Kidney epithelial cell (primary cell): ENCODE measurements around the gene AFG1L. TPM values are rescaled to one million over a fixed set of nuclear protein-coding genes. Genes with fewer than 3 reads are reported as not detected.

Source experiments
- DNase-seq: peaks from one replicate; pipeline ENCODE4 v3.0.0-alpha.2; 2010; ENCODE audit warnings: low read depth
- H3K27me3 ChIP-seq: 2 replicates; pipeline ENCODE4 v1.6.0; 2011; ENCODE audit warnings: low read length; ENCODE audit not compliant: control insufficient read depth, insufficient read depth
- H3K36me3 ChIP-seq: 2 replicates; pipeline ENCODE4 v1.5.1; 2011; ENCODE audit warnings: low read length; ENCODE audit not compliant: control insufficient read depth, insufficient read depth
- H3K4me3 ChIP-seq: 2 replicates; pipeline ENCODE4 v1.5.1; 2011; ENCODE audit warnings: low read depth, mild to moderate bottlenecking, control low read depth, low read length
- CTCF ChIP-seq: IDR thresholded peaks from 2 replicates; pipeline ENCODE4 v1.5.1; 2011; ENCODE audit warnings: mild to moderate bottlenecking, moderate library complexity, low read length, control low read depth, inconsistent platforms; ENCODE audit not compliant: insufficient read depth, poor library complexity, severe bottlenecking
- total RNA-seq: library from RNA; depleted of rRNA; stranded (reverse); fragments of >200 nt; gene quantifications from 2 replicates; pipeline ENCODE4 v1.2.3, GENCODE V29; 2015

The AFG1L gene
- total RNA-seq, 1 donor from 2014 or later: 3.6 TPM

GRCh38 chr6:108421366-108421765 lies 126.5 kb downstream of the AFG1L start:
- H3K36me3 ChIP-seq: no peaks in the 10 kb centered on the region
- H3K27me3 ChIP-seq: no peaks in the 10 kb centered on the region
- H3K4me3 ChIP-seq: no peak overlapping the region
- TF ChIP-seq CTCF: no peak
- DNase-seq: no peak

GRCh38 chr6:108423982-108424705 lies 129.3 kb downstream of the AFG1L start:
- no peak for TF ChIP-seq CTCF
- DNase-seq: no peak
- no peaks in the 10 kb centered on the region for H3K36me3 ChIP-seq

GRCh38 chr6:108425428-108425827 lies 130.6 kb downstream of the AFG1L start:
- DNase-seq: no peak
- no peak for TF ChIP-seq CTCF
- Histone ChIP-seq H3K27me3 (no peaks in the 10 kb centered on the region), H3K36me3 (no peaks in the 10 kb centered on the region), H3K4me3 (no peak overlapping the region)

More at GRCh38 chr6:108423982-108424705, 129.3 kb downstream of the AFG1L start:
- Histone ChIP-seq H3K4me3 (no peak overlapping the region), H3K27me3 (no peaks in the 10 kb centered on the region)

DNA sequence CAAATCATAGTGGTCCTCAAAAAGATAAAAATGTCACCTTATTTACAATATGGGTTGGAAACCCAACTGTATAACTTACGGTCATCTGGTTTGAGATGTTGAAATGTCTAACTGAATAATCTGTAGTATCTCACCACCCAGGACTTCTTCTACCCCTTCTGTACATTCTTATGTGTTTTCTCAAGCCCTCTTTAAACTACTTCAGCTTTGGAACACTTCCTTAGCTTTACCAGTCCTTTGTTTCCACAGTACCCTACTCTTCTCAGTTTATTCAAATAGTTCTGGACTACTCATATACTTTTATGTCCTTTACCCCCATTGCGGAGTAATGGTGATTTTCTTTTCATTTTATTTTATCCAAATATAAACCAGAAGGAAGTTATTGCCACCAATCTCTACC lies 137.3 kb downstream of the AFG1L start:
- Histone ChIP-seq H3K27me3 (no peaks in the 10 kb centered on the region), H3K4me3 (no peak overlapping the region), H3K36me3 (no peaks in the 10 kb centered on the region)
- no peak for DNase-seq
- no peak for TF ChIP-seq CTCF

DNA sequence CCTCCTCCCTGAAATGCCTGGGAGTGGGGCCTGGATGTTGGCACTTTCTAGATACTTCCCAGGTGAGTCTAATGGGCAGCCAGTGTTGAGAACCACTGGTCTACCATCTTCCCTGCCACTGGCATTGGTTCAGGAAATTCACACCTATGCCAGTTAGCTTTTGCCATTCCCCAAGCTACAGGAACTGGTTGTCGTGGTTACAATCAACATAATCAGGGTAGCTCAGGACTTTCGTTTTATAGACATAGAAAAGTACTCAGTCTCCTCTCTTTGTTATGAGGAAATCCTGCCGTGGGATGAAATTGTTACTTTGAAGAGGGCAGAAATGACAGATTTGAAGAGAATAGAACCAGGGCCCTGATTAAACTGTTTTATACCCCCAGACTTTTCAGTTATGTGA lies 137.9 kb downstream of the AFG1L start:
- Histone ChIP-seq H3K27me3 (no peaks in the 10 kb centered on the region), H3K36me3 (no peaks in the 10 kb centered on the region), H3K4me3 (no peak overlapping the region)
- no peak for TF ChIP-seq CTCF
- no peak for DNase-seq

DNA sequence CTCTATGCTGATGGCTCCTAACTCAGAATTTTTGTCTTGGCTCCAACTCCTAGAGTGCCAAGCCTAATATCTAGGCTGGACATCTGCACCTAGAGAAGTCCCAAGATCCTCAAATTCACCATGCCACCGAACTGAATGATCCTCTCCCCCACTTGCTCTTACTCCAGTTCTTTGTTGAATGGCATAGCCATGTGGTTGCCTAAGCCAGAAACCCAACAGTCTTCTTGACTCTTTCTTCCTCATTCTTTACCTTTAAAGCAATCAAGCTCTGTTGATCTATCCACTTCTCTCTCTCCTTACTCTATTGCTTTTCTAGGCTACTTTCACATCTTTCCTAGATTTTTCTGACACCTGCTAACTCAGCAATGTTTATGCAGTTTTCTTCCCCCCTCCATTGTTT lies 139.4 kb downstream of the AFG1L start:
- Histone ChIP-seq H3K4me3 (no peak overlapping the region), H3K36me3 (no peaks in the 10 kb centered on the region)

More for the DNA sequence above, 139.4 kb downstream of the AFG1L start:
- no peak for TF ChIP-seq CTCF
- DNase-seq: no peak
- H3K27me3 ChIP-seq: no peaks in the 10 kb centered on the region
